Gastroesophageal sphincter (tissue), 4 donors: Measurements from ENCODE around the gene CALHM2. TPM values are rescaled to one million over a fixed set of nuclear protein-coding genes. Genes with fewer than 3 reads are reported as not detected.
A peak's percentile ranks its signal among the peaks of the same experiment; 100 is the strongest.

Experiments
- ATAC-seq: fragments of 150-250 bp; one replicate; pipeline ENCODE4 v1.9.1; 2016; ENCODE audit warnings: mild to moderate bottlenecking, moderate library complexity
- H3K27ac ChIP-seq, 4 donors: fragments of 200-600 bp; sonication (generic) in 3 of 4; 1 replicate in 3 of 4; 2 replicates in 1 of 4; pipeline ENCODE4 v1.5.1; 2016 to 2019
- H3K27me3 ChIP-seq: fragments of 200-600 bp; sonication (generic); one replicate; pipeline ENCODE4 v1.5.1; 2019
- H3K36me3 ChIP-seq, 2 donors: fragments of 200-600 bp; sonication (generic); one replicate each; pipeline ENCODE4 v1.5.1; 2019; ENCODE audit warnings: control low read depth in 1 of 2
- H3K4me1 ChIP-seq, 3 donors: fragments of 200-600 bp; sonication (generic); 1 replicate in 2 of 3; 2 replicates in 1 of 3; pipeline ENCODE4 v1.5.1; 2016 to 2019; ENCODE audit warnings: control low read depth in 2 of 3
- H3K4me3 ChIP-seq, 2 donors: fragments of 200-600 bp; sonication (generic); one replicate each; pipeline ENCODE4 v1.5.1; 2019; ENCODE audit warnings: mild to moderate bottlenecking in 1 of 2, moderate library complexity in 1 of 2
- H3K9me3 ChIP-seq, 3 donors: fragments of 200-600 bp; sonication (generic); one replicate each; pipeline ENCODE4 v1.5.1; 2017 to 2019; ENCODE audit warnings: control low read depth in 2 of 3
- EP300 ChIP-seq: sonication (generic); formaldehyde crosslinking; IDR thresholded peaks from one replicate; pipeline ENCODE4 v1.6.1; 2017; ENCODE audit warnings: antibody characterized with exemption, mild to moderate bottlenecking
- POLR2A ChIP-seq, 2 donors: fragments of 450-650 bp; IDR thresholded peaks; one replicate each; pipeline ENCODE4 v1.6.1; 2017; ENCODE audit warnings: antibody characterized with exemption in 2 of 2, mild to moderate bottlenecking in 2 of 2, moderate library complexity in 1 of 2
- POLR2AphosphoS5 ChIP-seq: sonication (generic); formaldehyde crosslinking; IDR thresholded peaks from one replicate; pipeline ENCODE4 v1.6.1; 2017; ENCODE audit warnings: antibody characterized with exemption
- WGBS, 2 donors: methylation state at CpG; one replicate each; pipeline ENCODE4 v1.1.5; 2018; ENCODE audit warnings: low coverage in 1 of 2; 5-methylcytosine and 5-hydroxymethylcytosine counted together
- total RNA-seq, 4 donors: library from RNA; depleted of rRNA; stranded (reverse); fragments of >200 nt; gene quantifications; one replicate each; pipeline ENCODE4 v1.1.0, GENCODE V29; 2016
- TF ChIP-seq, protein P1 (sequence below), 4 experiments: fragments of 200-600 bp in 2 of 4; fragments of 450-650 bp in 2 of 4; sonication (generic) in 1 of 4; IDR thresholded peaks; one replicate each; pipeline ENCODE4 v1.5.1; 2017 to 2019; ENCODE audit warnings: antibody characterized with exemption in 4 of 4, mild to moderate bottlenecking in 2 of 4, moderate library complexity in 2 of 4

CALHM2 gene
- total RNA-seq, 4 donors from 2014 or later, result 30.8 to 69.3 (median 49.6) TPM

DNA sequence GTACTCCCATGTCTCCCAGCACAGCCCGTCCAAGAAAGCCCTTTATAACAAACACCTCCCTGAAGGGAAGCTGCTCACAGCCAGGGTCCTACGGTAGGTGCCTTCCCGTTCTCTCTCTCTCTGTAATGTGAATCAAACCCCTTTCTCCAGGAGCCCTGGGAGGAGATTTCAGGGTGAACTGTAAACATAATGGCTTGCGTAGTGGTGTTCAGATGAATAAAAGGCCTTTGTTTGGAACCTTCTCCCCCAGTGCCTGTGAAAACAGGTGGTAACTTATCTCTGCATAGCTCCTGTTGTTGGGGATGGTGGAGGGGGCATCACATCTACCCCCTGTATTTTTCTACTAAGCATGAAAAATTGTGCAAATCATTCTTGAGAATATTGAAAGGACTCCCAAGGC is 12.4 kb downstream of the CALHM2 start:
- Histone ChIP-seq H3K27ac (no peak overlapping the region), H3K36me3 (peaks cover 0 to 99% of the 10 kb centered on the region in 2 donors), H3K27me3 (no peaks in the 10 kb centered on the region), H3K4me3 (no peak overlapping the region), H3K4me1 (peaks cover 0 to 29% (median 2%) of the 10 kb centered on the region in 3 donors), H3K9me3 (no peaks in the 10 kb centered on the region)
- 100% methylated on average over 1 of the region's 4 CpGs; no CpG with 5 or more reads in 1 of the 2 donors for WGBS, 2 donors
- no peak for ATAC-seq
- TF ChIP-seq, protein P1, sequence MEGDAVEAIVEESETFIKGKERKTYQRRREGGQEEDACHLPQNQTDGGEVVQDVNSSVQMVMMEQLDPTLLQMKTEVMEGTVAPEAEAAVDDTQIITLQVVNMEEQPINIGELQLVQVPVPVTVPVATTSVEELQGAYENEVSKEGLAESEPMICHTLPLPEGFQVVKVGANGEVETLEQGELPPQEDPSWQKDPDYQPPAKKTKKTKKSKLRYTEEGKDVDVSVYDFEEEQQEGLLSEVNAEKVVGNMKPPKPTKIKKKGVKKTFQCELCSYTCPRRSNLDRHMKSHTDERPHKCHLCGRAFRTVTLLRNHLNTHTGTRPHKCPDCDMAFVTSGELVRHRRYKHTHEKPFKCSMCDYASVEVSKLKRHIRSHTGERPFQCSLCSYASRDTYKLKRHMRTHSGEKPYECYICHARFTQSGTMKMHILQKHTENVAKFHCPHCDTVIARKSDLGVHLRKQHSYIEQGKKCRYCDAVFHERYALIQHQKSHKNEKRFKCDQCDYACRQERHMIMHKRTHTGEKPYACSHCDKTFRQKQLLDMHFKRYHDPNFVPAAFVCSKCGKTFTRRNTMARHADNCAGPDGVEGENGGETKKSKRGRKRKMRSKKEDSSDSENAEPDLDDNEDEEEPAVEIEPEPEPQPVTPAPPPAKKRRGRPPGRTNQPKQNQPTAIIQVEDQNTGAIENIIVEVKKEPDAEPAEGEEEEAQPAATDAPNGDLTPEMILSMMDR (IDR thresholded peaks at IDR 0.05), result no peak
- TF ChIP-seq POLR2AphosphoS5 (no peak), EP300 (no peak), POLR2A (IDR thresholded peaks at IDR 0.05) (no peak)

DNA sequence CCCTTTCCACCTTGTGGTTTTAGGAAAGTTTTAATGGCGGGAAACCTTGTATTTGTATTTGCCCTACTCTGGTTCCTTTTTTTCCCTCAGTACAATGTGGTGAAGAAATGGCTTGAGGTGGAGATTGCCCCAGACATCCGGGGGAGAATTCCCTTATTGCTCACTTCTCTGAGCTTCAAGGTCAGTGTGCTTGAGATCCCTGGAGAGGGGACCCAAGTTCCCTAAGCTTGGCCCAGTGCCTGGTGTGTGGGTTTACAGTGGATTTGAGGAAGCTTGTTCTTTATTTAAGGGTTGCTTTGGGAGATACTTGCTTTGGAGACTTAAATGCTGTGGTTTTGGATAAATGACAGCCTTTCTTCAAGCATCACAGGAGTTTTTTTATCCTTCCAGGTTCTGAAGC is 18.3 kb downstream of the CALHM2 start:
- Histone ChIP-seq H3K9me3 (no peaks in the 10 kb centered on the region), H3K27me3 (no peaks in the 10 kb centered on the region), H3K4me1 (peaks cover 0 to 6% (median 0%) of the 10 kb centered on the region in 3 donors), H3K27ac (no peak overlapping the region), H3K4me3 (no peak overlapping the region), H3K36me3 (peaks cover 0 to 92% of the 10 kb centered on the region in 2 donors)
- ATAC-seq, result peak; percentile 65
- 71 to 80% methylated on average over 2 of the region's 2 CpGs for WGBS, 2 donors
- no peak for TF ChIP-seq EP300
- TF ChIP-seq, protein P1 (IDR thresholded peaks at IDR 0.05), result no peak
- TF ChIP-seq POLR2A (IDR thresholded peaks at IDR 0.05), result no peak
- TF ChIP-seq POLR2AphosphoS5, result no peak

DNA sequence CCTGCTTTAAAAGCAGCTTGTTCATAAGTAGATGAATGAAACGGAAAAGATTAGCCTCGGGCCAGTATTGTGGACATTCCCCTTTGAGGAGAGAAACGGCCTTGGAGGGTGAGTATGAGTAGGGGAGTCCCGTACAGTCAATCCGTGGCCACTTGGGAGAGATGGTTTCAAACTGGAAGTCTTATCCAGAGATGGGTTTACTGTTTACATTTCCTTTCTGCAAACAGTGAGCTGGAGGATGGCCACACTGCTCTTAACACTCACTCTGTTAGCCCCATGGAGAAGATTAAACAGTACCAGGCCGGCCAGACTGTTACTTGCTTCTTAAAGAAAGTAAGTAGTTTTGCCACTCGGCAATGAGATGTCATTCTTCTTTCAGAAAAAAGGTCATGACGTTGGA is 20.3 kb downstream of the CALHM2 start:
- peaks cover 0 to 92% of the 10 kb centered on the region in 2 donors for H3K36me3 ChIP-seq
- no peak for ATAC-seq
- no peak overlapping the region for H3K27ac ChIP-seq
- TF ChIP-seq EP300 (no peak), POLR2AphosphoS5 (no peak), POLR2A (IDR thresholded peaks at IDR 0.05) (no peak)
- TF ChIP-seq, protein P1 (IDR thresholded peaks at IDR 0.05), result no peak
- no peaks in the 10 kb centered on the region for H3K9me3 ChIP-seq
- no peak overlapping the region for H3K4me3 ChIP-seq
- no peaks in the 10 kb centered on the region for H3K27me3 ChIP-seq
- H3K4me1 ChIP-seq, result peaks cover 0 to 6% (median 0%) of the 10 kb centered on the region in 3 donors
- WGBS, 2 donors, result 37 to 44% methylated on average over 7 to 8 of the region's 8 CpGs

DNA sequence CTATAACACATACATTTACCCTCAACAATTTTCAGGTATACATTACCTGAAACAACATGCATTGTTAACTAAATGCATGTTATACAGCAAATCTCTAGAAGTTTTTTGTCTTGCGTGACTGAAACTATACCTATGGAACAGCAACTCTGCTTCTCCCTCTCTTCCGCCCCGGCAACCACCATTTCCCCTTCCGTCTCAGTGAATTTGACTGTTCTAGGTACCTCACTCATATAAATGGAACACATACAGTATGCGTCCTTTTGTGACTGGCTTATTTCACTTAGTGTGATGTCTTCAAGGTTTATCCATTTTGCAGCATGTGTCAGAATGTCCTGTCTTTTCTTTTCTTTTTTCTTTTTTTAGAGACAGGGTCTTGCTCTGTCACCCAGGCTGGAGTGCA is 22.5 kb downstream of the CALHM2 start:
- Histone ChIP-seq H3K36me3 (peaks cover 0 to 92% of the 10 kb centered on the region in 2 donors), H3K27ac (no peak overlapping the region), H3K9me3 (no peaks in the 10 kb centered on the region), H3K4me1 (peaks cover 0 to 6% (median 0%) of the 10 kb centered on the region in 3 donors), H3K4me3 (no peak overlapping the region), H3K27me3 (no peaks in the 10 kb centered on the region)
- no peak for ATAC-seq
- WGBS, 2 donors, result 90 to 100% methylated on average over 4 to 5 of the region's 5 CpGs
- TF ChIP-seq POLR2AphosphoS5 (no peak), POLR2A (IDR thresholded peaks at IDR 0.05) (no peak), EP300 (no peak)
- TF ChIP-seq, protein P1 (IDR thresholded peaks at IDR 0.05), result no peak

DNA sequence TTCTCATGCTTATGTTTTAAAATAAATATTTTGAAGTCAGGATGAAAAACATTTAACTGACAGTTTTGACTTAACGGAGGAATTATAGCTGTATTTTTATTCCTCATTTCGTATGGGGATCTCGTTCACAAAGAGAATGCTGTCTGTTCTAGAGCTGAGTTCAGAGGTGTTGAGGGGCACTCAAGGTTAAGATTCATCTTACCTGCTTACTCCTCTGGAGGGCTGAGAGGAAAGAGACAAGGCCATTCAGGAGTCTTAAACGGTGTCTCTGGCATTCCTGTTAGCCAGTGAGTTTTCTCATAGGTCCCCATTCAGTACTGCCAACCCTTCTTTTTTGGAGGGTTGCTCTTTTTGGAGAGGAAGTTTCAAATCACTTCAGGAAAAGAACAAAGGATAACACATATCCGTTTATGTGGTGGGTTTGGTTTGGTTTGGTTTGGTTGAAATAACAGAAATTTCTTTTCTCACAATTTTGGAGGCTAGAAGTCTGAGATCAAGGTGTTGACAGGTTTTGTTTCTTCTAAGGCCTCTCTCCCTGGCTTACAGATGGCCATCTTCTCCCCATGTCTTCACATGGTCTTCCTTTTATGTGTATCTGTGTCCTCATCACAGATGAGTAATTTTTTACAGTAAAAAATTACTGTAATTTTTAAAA is 23.1 kb downstream of the CALHM2 start:
- no peaks in the 10 kb centered on the region for H3K27me3 ChIP-seq
- H3K36me3 ChIP-seq, result peaks cover 0 to 92% of the 10 kb centered on the region in 2 donors
- ATAC-seq, result no peak
- WGBS, 2 donors, result 62% methylated on average over 5 of the region's 5 CpGs
- no peaks in the 10 kb centered on the region for H3K9me3 ChIP-seq
- H3K4me1 ChIP-seq, result peaks cover 0 to 6% (median 0%) of the 10 kb centered on the region in 3 donors
- no peak overlapping the region for H3K4me3 ChIP-seq
- H3K27ac ChIP-seq, result no peak overlapping the region
- TF ChIP-seq POLR2A (IDR thresholded peaks at IDR 0.05) (no peak), EP300 (no peak), POLR2AphosphoS5 (no peak)
- TF ChIP-seq, protein P1 (IDR thresholded peaks at IDR 0.05), result no peak
